ENCODE results near the gene DCAF17.
"Not testable (repeated sequence)": the region's sequence is repeated elsewhere in the genome, so short reads cannot be mapped to it uniquely, and the experiment has no call there.

The DCAF17 gene

DNA sequence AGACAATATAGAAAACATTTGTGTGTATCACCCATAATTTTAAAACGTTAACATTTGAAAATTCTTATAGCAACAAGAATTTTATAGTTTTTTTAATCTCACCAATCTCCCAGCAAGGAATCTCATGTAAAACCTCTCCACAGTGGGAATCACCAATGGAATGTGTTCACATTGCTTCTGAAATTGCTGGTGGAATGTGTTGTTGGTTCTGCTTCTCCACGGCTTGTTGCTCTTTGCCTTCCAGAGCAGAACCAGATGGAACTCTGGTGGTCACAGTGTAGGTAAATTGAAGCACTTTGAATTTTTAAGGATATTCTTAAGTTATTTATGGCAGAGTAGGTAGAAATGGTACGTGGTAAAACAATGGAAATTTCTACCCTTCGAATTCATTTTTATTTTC lies 35.1 kb downstream of the DCAF17 start:
- no peak for DNase-seq

DNA sequence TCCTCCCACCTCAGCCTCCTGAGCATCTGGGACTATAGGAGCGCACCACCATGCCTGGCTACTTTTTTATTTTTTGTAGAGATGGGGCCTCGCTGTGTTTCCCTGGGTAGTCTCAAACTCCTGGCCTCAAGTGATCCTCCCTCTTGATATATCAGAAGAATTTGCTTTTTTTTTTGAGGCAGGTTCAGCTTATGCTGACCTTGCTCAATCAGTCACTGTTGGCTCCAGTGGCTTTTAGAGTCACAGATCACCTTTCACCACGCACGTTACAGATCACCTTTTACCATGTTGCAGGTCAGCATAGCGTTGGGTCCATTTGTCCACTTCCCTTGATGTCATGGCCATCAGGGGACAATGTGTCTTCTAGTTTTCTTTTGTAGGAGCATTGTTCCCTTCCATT lies 36.1 kb downstream of the DCAF17 start:
- DNase-seq = no peak

DNA sequence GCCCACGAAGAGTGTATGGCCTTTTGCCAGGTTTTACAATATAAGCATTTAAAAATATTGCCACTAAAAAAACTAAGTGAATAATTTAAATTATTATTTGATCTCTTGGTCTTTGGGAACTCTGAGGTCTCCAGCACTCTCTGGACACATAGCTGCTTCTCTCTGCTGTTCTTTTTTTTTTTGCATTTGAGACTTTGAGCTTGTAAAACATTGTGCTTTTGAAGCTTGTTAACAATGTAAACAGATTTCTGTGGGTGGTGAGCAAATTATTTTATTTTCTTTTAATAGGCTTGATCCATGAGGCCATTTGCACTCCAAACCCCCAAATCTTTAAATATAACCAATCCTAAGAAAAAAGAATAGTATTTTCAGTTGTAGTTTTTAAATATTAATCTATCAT lies 42.0 kb downstream of the DCAF17 start:
- DNase-seq = no peak

DNA sequence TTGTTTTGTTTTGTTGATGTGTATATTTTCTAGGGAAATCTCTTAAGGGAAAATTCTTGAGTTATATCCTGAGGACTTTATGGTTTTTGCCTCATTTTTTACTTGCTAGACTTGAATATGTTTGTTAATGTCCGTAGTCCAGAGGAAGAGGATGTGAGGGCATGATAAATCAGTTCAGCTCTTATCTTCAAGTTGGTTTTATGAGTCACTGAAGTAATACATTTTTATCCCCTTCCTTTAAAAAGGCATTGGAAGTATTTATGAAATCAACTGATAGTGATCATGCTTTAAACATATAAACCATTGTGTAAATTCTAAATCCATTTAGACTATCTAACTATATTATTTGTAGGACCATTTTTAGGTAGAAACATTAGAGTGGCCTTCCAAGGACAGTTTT lies 44.3 kb downstream of the DCAF17 start:
- DNase-seq = no peak

DNA sequence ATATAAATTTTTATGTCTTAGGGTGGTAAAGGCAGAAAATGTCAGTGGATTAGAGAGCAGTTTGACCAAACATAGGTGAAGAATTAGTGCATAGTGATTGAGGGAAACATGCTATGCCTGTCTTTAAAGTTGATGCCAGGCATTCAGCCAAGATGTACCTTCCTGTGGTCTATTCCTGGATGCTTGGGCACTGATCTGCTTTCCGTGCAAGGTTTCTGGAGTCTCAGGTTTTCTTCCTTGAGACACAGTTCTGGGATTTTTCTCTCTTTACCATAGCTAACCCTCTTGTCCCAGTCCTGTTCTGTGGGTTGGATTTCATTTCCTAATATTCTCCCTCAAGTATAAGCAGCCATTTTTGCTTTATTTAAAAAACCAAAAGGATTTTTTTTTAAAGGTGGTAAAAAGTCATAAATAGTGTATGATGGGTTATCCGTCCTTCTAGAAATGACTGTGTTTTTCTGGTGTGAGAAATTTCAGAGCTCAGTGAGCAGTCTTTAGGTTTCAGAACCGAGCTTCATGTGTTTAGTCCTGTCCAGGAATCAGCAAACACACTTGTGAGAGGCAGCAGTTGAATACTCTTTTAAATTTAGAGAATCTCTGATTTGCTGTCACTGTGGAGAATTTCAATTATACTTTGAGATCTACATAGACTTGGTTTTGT lies 45.3 kb downstream of the DCAF17 start:
- DNase-seq = no peak

DNA sequence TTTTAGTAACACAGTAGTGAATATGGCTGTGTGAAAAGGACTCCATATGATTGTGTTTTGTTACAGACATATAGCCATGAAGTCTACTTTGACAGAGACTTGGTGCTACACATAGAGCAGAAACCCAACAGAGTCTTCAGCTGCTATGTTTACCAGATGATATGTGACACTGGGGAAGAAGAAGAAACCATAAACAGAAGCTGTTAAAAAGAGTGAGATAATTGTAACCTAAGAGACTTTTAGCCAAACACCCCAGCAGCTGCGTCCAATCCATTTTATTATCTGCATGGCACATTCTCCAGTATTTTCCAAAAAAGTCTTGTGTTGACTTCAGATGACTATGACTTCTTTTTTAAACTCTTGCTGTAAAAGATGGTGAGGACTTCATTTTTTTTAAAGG lies 46.9 kb downstream of the DCAF17 start:
- DNase-seq = no peak

DNA sequence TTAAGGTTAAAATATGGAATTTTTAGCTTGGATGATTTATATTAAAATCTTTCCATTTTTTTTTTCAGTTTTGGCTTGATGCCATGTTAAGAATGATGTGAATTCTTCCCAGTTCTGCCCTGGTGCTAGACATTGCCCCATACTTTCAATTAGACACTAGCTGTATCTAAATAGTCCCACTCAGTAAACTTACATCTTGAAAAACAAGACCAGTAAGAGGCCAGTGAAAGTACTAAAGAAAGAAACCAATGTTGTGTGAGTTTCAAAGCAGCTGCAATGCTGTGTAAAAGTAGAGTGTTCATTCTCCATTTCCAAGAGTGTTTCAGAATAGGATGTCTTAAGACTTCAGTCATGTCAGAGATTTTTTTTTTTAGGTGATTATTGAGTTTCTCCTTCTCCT lies 48.3 kb downstream of the DCAF17 start:
- DNase-seq = no peak

DNA sequence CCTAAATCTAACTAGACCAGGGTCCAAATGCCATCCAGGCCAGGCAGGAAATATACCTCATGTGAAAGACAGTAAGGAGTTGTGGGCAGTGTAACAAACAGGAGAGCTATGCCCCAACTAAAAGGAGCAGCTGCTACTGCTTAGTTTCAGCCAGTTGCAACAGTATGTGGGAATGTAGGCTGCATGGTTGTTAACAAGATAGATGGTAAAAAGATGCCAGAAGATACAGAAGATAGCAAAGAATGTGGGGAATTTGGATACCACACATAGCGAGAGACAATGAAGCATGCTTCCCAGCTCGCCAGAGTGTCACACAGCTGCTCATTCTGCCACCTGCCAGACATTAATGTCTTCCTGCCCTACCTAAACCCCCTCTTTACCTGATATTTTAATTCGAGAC lies 48.9 kb downstream of the DCAF17 start:
- no peak for DNase-seq

DNA sequence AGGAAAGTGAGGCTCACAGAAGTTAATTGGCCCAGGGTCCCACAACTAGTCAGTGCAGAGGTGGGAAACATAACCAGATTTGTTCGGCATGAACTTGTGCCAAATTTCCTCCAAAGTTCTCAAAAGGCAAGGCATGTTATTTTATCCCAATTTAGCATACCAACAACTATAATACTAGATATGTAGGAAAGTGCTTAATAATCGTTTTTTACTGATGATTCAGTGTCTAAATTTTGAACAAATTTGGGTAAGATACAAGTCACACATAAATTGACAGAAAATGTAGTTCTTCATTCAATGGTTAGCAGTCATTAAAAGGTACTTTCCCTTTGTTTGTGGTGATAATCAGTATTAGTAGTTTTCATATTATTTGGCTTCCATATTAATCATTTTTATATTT lies 49.8 kb downstream of the DCAF17 start:
- DNase-seq = no peak

DNA sequence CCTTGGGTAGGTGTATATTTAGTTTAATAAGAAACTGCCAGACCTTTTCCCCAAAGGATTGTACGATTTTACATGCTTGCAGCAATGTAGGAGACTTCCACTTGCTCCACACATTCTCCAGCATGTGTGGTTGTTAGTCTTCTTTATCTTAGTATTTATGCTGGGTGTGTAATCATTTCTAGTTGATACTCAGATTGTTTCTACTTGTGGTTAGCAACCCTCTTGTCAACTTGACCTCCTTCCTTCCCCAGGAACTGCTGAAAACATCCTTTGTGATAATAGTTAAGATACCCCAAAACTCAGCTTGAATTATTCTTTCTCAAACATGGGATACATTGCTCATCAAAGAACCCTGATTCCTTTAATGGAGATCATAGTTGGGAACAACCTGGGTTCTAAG lies 51.1 kb downstream of the DCAF17 start:
- no peak for DNase-seq

DNA sequence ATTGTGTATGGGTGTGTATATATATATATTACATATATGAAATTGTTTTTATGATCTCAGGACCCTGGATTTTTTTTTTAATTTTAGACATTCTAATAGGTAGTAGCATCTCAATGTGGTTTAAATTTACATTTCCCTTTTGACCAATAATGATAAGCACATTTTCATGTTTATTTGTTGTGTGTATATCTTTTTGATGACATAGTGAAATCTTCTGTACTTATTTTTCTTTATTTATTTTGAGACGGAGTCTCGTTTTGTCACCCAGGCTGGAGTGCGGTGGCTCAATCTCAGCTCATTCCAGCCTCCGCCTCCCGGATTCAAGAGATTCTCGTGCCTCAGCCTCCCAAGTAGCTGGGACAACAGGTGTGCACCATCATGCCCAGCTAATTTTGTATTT lies 53.2 kb downstream of the DCAF17 start:
- DNase-seq = no peak

DNA sequence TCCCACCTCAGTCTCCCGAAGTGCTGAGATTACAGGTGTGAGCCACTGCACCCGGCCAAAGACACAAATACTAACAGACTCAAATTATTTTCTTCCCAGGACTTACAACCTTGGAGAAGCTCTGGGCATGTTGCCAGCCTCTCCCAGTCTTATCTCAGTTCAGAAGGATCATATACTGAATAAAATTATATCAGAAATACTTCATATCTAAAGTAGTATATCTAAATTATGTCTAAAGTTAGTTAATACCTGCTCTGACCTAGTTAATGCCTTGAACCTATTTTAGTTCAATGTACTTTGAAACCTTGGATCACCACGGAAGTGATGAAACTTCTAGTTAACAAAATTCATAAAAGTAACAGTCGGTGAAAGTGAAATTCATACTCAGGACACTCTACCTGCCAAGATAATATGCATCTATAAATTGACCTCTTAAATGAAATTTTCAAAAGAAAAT lies 53.8 kb downstream of the DCAF17 start:
- DNase-seq = no peak

DNA sequence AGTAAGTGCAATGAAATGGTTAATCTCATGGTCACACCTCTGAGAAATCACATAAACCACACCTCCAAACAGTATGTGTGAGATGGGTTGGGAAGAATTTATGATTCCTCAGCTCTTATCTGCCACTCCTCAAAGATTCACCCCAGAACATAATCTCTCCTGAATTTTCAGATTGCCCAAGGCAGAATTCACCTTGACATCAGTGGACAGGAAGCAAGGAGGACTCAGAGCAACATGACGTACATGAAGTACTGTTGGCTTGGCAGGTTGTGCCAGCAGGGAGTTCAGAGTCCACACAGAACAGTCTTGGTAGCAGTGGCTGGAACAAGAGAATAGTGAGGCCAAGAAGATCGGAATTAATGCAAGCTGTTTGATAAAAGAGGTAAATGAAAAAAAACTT lies 56.6 kb downstream of the DCAF17 start:
- no peak for DNase-seq

DNA sequence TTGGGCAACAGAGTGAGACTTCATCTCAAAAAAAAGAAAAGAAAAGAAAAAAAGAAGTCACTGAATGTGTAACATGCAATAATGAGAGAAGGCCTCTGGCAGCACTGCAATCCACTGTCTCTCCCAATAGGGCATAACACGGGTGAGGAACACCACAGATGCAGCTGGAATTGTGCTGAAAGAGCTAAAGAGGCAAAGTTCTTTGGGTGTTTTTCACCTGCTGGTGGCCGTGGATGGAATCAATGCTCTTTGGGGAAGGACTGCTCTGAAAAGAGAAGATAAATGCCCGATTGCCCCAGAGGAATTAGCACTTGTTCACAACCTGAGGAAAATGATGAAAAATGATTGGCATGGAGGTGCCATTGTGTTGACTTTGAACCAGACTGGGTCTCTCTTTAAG lies 57.3 kb downstream of the DCAF17 start:
- DNase-seq = no peak

DNA sequence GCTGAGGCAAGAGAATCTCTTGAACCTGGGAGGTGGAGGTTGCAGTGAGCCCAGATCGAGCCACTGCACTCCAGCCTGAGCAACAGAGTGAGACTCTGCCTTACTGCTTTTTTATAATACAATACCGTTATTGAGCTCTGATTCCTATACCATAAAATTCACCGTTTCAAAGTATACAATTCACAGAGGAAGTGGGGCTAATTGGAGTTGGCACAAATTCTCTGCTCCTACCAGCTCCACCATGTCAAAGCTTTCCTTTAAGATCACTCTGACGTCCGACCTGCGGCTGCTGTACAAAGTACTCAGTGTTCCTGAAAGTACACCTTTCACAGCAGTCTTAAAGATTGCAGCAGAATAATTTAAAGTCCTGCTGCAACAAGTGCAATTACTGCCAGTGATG lies 58.6 kb downstream of the DCAF17 start:
- DNase-seq = no peak

DNA sequence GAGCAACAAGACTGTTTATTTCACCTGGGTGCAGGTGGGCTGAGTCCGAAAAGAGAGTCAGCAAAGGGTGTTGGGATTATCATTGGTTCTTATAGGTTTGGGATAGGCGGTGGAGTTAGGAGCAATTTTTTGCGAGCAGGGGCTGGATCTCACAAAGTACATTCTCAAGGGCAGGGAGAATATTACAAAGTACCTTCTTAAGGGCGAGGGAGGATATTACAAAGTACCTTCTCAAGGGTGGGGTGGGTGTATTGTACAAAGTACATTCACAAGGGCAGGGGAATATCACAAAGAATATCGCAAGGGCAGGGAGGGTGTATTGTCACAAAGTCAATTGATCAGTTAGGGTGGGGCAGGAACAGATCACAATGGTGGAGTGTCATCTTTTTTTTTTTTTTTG lies 63.6 kb downstream of the DCAF17 start:
- DNase-seq = not testable (repeated sequence)

DNA sequence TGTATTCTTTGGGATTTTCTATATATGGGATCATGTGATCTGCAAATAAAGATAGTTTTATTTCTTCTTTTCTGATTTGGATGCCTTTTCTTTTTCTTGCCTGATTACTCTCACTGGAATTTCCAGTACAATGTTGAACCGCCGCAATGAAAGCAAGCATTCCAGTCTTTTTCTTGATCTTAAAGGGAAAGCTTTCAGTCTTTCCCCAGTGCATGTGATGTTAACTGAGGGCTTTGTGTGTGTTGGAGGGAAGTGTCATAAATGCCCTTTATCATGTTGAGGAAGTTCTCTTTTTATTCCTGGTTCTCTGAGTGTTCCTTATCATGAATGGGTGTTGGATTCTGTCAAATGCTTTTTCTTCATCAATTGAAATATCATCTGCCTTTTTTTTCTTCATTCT lies 71.3 kb downstream of the DCAF17 start:
- DNase-seq = peak in 1 of 2 experiments; percentile 22

DNA sequence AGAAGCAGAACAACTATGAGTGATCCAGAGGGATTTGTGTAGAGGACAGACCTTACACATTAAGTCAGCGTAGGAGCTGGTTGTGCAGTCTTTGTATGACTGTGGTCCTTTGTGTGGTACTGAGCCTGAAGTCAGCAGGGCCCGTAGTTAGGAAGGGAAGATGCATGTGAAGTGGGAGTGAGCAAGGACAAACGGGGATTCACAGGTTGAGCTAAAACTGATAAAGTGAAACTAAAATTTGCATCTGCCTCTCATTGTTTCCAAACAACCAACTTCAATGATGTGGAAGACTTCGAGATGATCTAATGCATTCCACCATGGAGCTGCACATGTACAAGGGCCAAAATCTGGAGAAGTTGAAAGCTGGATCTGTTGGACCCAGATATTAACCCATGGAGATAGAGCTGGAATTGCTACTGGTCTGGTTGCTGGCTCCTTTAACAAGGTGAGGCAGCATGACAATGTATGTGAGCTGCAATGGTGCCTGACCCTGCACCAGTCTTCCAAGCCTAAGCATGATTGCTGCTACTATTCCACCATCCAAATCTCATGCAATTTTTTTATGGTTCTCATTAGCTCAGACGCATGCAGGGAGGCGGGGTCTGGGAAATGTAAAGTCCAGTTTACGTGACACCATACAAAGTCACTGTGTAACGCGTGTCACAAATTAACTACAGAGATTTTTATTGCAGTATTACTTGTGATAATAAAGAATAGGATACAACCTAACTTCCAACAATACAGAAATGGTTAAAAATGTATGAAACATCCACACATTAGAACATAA lies 76.1 kb downstream of the DCAF17 start:
- no peak for DNase-seq

DNA sequence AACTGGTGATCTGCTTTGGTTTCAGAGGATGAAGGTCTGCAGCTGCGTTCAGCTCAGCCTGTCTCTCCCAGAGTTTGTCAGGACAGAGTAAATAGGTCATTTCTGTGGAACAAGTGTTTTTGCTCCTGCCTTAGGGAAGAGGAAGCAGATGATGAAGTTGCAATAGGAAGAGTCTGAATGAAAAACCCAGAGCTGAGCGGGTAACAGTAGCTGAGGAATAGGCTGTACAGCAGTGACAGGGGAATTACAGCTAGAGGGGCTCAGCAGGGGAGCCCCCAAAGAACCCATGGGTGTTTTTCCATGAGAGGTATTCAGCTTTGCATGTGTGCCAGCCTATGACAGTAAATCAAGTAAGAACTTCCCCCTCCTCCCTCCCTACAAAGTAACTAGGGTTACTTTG lies 78.0 kb downstream of the DCAF17 start:
- peak; percentile 35 to 54 for DNase-seq

DNA sequence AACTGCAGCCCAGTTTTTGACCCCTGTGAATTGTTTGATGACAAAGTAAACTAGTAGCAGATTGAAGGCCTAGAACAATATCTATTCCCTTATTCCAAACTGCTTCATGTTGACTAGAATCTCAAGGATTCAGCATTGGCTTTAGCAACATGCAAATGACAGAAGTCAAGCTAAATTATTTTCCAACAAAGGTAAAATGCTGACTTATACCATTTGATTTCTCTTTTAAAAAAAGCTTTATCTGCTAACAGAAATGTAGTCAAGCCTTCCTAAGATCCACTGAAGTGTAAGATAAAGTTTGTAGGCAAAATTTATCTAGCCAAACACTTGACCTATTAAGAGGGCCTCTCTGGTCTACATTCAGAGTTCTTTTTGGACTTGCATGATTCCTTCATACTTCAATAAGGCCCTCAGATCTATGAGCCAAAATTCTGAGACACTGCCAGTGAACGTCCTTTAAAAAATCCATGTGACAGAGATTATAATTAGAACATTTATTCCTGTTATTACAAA lies 78.7 kb downstream of the DCAF17 start:
- no peak for DNase-seq

DNA sequence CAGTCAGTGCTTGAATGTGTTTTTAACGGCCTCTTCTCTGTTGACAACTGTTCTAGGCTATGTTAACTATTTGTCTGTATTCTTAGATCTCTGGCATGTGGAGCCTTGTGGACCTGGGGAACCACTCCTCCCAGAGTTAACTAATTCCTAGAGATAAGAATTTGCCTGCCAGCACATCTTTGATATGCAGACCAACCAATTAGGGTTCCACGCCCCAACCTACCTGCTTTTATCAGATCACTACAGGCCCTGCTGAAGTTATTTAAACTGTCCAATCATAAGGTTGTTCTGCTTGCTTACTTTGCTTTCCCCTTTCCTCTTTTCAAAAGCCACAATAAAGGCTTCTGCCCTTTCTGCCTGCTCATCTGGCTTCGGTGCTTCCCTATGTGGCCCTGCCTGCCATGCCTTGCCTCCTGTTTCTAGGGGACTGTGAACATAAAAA lies 79.7 kb downstream of the DCAF17 start:
- DNase-seq = peak; percentile 65 to 73

DNA sequence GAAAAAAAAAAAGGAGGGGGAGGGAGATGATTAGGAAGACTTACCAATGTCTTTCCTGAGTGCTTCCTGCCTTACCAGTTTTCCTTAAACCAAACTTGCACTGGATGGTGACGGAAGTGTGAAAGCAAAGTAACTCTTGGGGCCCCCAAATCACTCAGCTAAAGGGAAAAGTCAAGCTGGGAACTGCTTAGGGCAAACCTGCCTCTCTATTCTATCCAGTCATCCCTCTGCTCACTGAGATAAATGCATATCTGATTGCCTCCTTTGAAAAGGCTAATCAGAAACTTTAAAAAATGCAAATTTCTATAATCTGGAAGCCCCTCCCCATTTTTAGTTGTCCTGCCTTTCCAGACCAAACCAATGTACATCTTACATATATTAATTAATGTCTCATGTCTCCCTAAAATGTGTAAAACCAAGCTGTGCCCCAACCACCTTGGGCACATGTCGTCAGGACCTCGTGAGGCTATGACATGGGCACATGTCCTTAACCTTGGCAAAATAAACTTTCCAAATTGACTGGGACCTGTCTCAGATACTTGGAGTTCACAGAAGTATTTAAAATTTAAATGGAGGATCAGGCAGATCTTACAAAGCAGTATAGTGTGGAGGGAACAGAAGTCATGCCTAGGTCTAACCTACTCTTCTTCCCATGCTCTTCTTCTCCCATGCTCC lies 81.0 kb downstream of the DCAF17 start:
- DNase-seq = no peak

DNA sequence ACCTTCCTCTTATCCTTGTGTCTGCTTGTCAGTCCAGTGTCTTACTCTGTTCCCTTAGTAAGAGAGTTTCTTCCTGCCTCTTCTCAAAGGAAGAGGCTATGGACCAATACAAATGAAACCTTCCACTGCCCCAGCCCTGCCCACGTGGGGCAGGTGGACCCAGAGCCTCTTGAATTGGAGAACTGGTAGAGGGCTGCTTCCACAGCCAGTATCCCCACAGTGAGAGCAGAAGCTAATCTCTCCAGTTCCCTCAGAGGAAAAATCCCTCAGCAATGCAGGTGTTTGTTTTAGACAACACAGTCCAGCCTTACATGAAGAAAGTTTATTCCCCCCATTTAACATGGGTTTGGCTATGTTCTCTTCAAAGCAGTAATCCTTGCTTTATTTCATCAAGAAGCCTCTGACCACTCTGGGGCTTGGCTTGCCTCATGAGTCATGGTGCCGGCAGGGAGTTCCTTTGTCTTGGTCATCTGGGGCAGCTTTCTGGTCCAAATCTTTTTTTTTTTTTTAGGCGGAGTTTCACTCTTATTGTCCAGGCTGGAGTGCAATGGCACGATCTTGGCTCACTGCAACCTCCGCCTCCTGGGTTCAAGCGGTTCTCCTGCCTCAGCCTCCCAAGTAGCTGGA lies 81.8 kb downstream of the DCAF17 start:
- no peak for DNase-seq

Measured in Kasumi-1 (cell line).